Measurements from ENCODE around the gene TRPV3.
"Not testable (repeated sequence)": the region's sequence is repeated elsewhere in the genome, so short reads cannot be mapped to it uniquely, and the experiment has no call there.

TRPV3 gene

DNA sequence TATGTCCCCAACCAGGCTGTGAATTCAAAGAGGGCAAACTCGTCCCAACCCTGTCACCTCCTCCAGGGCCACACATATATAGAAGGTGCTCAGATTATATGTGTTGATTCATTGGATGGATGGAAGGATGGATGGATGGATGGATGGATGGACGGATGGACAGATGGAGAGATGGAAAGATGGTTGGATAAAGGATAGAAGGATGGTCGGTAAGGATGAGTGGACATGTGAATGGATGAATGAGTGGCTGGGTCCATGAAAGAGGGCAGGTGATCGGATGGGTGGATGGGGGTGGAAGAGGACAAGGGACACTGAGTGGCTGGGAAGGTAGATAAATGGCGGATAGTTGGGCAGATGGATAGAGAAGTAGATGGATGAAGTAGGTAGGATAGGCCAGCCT lies 30.1 kb downstream of the TRPV3 start:
- DNase-seq (ENCODE audit: low read depth in 1 of 2, low spot score in 1 of 2) = no peak

- no peak for DNase-seq (ENCODE audit: low read depth in 1 of 2, low spot score in 1 of 2)
Observed at GRCh38 chr17:3526971-3527370, 30.6 kb downstream of the TRPV3 start.

GRCh38 chr17:3526491-3526890 lies 31.1 kb downstream of the TRPV3 start:
- no peak for DNase-seq (ENCODE audit: low read depth in 1 of 2, low spot score in 1 of 2)

DNA sequence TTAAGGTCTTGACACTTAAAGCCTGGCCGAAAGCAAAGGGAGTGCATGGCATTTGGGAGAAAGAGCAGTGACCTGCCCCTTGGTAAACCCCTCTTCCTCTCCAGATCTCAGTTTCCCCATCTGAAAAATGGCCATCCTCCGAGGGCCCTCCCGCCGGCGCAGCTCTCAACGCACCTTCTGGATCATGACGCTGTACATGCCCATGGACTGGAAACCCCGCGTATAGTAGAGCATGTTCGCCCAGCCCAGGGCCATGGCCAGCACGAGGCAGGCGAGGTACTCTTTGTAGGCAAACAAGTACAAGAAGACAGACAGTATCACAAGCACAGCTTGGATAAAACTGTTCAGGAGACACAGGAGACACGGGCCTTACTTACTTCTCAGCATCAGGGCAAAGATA lies 33.6 kb downstream of the TRPV3 start:
- no peak for DNase-seq (ENCODE audit: low read depth in 1 of 2, low spot score in 1 of 2)

DNA sequence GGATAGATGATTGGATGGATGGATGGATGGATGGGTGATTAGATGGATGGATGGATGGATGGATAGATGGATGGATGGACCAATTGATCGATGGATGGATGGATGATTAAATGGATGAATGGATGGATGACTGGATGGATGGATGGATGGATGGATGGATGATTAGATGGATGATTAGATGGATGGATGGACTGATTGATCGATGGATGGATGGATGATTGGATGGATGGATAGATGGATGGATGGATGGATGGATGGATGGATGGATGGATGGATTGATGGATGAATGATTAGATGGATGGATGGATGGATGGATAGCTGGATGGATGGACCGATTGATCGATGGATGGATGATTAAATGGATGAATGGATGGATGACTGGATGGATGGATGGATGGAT lies 38.1 kb downstream of the TRPV3 start:
- not testable (repeated sequence) for DNase-seq (ENCODE audit: low read depth in 1 of 2, low spot score in 1 of 2)

DNA sequence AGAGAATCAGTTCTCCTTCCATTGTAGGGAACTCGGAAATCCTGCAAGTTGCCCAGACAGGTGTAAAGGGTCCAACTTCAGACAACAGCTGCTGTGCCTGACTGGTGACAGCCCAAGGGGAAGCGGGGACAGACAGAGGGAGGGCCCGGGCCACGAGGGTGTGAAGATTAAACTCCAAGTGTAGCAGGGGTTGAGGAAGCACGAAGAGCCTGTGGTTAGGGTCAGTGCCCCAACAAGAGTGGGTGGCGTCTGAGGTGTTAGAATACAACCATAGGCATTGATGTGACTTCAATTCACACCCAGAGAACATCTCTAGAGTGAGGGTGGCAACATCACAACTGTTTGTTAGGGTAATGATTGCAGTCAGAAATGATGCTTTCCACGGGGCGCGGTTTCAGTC lies 42.7 kb downstream of the TRPV3 start:
- DNase-seq (ENCODE audit: low read depth in 1 of 2, low spot score in 1 of 2) = no peak

GRCh38 chr17:3514167-3514566 lies 43.4 kb downstream of the TRPV3 start:
- DNase-seq (ENCODE audit: low read depth in 1 of 2, low spot score in 1 of 2) = not testable (repeated sequence)

GRCh38 chr17:3513305-3514035 lies 44.1 kb downstream of the TRPV3 start:
- DNase-seq (ENCODE audit: low read depth in 1 of 2, low spot score in 1 of 2) = no peak

DNA sequence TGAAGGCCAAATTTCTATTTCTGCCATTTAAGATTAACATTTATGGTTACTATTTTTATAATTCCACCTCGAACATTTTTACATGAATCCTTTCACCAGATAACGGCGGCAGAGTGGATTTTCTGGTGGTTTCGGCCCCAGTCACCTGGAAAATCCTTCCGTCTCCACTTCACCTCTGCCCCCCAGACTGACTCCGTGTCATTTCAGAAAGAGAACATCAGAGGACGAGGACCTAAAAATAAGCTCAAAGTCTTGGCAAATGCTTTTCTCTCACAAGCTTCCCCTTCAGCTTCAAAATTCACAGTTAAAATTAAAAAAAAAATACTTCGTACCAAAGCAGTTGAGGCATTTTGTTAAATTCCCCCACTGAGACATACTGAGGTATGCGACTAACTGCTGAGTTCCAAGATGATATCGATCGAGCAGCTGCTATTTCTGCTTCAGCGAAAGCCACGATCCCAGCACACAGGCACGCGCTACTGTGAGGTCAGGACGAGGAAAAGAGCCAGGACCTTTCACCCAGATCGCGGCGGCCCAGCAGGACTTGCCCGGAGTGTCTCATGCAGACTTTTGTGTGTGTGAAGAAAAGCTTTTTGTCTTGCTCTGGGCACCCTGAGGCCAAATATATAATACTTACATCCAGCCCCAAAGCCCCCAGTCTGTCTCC lies 45.0 kb downstream of the TRPV3 start:
- DNase-seq (ENCODE audit: low read depth in 1 of 2, low spot score in 1 of 2) = no peak

GRCh38 chr17:3511852-3512504 lies 45.6 kb downstream of the TRPV3 start:
- DNase-seq (ENCODE audit: low read depth in 1 of 2, low spot score in 1 of 2) = no peak

DNA sequence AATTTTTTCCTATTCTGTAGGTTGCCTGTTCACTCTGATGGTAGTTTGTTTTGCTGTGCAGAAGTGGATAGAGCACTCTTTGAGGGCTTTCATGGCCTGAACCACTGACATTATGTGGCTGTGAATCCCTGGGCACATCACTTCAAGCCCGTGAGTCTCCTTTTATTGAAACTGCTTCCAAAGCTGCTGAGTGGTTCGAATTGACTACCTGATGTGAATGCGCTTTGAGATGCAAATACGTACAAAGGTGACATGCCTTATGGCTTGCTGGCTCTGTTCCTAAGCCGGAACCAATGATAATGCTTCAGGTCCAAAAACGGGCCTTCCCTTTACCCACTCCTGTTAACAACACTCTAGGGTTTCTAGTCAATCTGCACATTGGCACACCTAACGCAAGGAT lies 47.5 kb downstream of the TRPV3 start:
- DNase-seq (ENCODE audit: low read depth in 1 of 2, low spot score in 1 of 2) = no peak

DNA sequence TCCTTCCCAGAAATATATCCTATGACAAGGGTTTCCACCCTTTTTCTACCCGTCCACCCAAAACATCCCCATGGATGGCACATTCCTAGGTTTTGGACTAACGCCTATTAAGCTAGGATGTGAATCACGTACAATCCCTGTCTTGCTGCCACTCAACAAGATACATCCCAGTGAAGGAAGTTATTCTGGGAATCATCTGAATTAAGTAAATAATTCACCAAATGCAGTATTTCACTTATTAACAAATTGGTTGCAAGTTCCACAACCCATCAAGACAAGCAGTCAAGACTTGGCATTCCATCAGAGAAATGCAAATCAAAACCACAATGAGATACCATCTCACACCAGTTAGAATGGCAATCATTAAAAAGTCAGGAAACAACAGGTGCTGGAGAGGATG lies 49.7 kb downstream of the TRPV3 start:
- DNase-seq (ENCODE audit: low read depth in 1 of 2, low spot score in 1 of 2) = no peak

DNA sequence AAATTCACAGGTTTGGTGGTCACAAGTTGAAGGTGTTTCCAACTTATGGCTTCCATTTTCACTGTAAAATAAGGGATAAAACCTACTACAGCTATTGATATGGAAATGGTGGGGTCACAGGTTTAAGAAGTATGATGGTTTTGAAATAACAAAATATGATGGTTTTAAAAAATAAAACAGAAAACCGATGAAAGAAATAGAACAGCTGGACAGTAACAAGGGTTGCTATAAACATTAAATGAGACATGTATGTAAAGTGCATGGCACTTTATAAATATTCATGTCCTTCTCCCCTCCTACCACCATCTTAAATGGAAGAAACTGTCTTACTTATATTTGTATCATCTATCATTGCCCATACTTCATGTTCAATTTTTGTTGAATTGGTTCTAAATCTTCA lies 50.5 kb downstream of the TRPV3 start:
- no peak for DNase-seq (ENCODE audit: low read depth in 1 of 2, low spot score in 1 of 2)

- no peak for DNase-seq (ENCODE audit: low read depth in 1 of 2, low spot score in 1 of 2)
Observed at GRCh38 chr17:3506054-3506453, 51.6 kb downstream of the TRPV3 start.

- DNase-seq (ENCODE audit: low read depth in 1 of 2, low spot score in 1 of 2) = no peak
Observed at GRCh38 chr17:3505008-3505407, 52.6 kb downstream of the TRPV3 start.

- no peak for DNase-seq (ENCODE audit: low read depth in 1 of 2, low spot score in 1 of 2)
Observed at GRCh38 chr17:3503285-3503684, 54.3 kb downstream of the TRPV3 start.

GRCh38 chr17:3502466-3502865 lies 55.1 kb downstream of the TRPV3 start:
- DNase-seq (ENCODE audit: low read depth in 1 of 2, low spot score in 1 of 2) = no peak

GRCh38 chr17:3501344-3501743 lies 56.3 kb downstream of the TRPV3 start:
- DNase-seq (ENCODE audit: low read depth in 1 of 2, low spot score in 1 of 2) = no peak

DNA sequence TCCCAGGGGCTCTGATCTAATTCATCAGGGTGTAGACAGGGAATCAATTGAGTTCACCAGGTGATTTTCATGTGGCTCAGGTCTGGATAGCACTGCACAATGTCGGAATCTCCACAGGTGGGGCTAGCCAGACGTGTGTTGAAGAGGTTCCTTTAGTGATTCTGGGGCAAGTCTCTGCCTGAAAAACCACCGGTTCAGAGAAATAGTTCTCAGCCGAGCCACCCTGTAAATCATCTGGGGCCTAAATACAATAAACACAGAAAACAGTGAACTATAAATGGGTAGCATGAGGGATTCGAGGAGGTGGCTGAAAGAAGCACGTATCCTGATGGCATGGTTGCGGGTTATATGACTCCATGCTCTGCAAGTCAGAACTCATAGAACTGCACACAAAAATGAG lies 60.5 kb downstream of the TRPV3 start:
- no peak for DNase-seq (ENCODE audit: low read depth in 1 of 2, low spot score in 1 of 2)

DNA sequence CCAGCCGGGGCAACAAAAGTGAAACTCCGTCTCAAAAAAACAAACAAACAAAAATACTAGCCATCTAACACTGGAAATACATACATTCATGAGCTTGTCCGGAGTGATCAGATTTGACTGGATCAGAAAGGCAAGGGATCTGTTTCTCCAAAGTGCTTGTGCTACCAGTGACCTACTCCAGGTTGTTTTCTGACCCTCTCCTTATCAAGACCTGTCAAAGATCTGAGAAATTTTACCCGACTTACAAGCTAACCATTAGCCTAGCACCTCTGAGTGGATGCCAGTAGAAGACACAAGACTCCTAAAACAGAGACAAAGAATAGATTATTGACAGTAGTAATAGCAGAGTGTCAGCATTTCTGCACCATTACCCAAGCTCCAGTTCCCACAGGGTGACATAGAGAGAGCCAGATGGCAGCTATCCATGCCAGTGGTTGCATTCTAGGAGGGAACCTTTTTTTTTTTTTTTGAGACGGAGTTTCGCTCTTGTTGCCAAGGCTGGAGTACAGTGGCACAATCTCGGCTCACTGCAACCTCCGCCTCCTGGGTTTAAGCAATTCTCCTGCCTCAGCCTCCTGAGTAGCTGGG lies 72.0 kb downstream of the TRPV3 start:
- no peak for DNase-seq (ENCODE audit: low read depth in 1 of 2, low spot score in 1 of 2)

GRCh38 chr17:3482852-3483251 lies 74.8 kb downstream of the TRPV3 start:
- DNase-seq (ENCODE audit: low read depth in 1 of 2, low spot score in 1 of 2) = no peak

DNA sequence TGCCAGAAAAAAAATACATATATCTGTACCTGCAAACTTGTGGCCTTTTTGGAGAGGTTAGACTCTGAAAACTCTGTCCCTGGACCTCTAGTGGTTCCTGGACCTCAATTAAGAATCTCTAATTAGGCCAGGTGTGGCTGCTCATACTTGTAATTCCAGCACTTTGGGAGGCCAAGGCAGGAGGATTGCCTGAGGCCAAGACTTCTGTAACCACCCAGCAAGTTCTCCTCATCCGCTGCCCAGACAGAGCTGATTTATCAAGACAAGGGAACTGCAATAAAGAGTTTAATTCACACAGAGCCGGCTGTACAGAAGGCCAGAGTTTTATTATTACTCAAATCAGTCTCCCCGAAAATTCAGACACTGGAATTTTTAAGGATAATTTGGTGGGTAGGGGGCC lies 77.6 kb downstream of the TRPV3 start:
- DNase-seq (ENCODE audit: low read depth in 1 of 2, low spot score in 1 of 2) = no peak
